ENCODE results near the gene SEZ6L. TPM values are rescaled to one million over a fixed set of nuclear protein-coding genes. Genes with fewer than 3 reads are reported as not detected.

Gene SEZ6L
- polyA plus RNA-seq, 2 of the 4 experiments (the other 2 are of a cell fraction), result not detected

- no peak for TF ChIP-seq HOXB5 (CRISPR knock-in tag; IDR thresholded peaks at IDR 0.05)
These were observed 133.5 kb downstream of the SEZ6L start (continued) for GRCh38 chr22:26302726-26303125.

GRCh38 chr22:26303475-26303874 lies 134.2 kb downstream of the SEZ6L start:
- WGBS (ENCODE audit: missing lambda C conversion rate), result 0% methylated on average over 4 of the region's 4 CpGs
- TF ChIP-seq SMC3 (IDR thresholded peaks at IDR 0.05), result no peak
- TF ChIP-seq JUN (IDR thresholded peaks at IDR 0.05), result no peak
- no peak for TF ChIP-seq NR3C1 (IDR thresholded peaks at IDR 0.05)
- no peak for TF ChIP-seq EHF (CRISPR knock-in tag; IDR thresholded peaks at IDR 0.05)
- TF ChIP-seq CHD2 (IDR thresholded peaks at IDR 0.05; ENCODE audit: low read length, partially characterized antibody), result no peak
- TF ChIP-seq HDAC2 (IDR thresholded peaks at IDR 0.05), result no peak
- no peak for TF ChIP-seq HEYL (CRISPR knock-in tag; IDR thresholded peaks at IDR 0.05)
- no peak for TF ChIP-seq HOXB13 (CRISPR knock-in tag; IDR thresholded peaks at IDR 0.05; ENCODE audit: low read depth)
- TF ChIP-seq ZNF302 (CRISPR knock-in tag; IDR thresholded peaks at IDR 0.05), result no peak
- TF ChIP-seq PHF8 (IDR thresholded peaks at IDR 0.05; ENCODE audit: borderline replicate concordance, low read depth), result no peak
- TF ChIP-seq ZFP36 (IDR thresholded peaks at IDR 0.05; ENCODE audit: borderline replicate concordance, partially characterized antibody), result no peak
- TF ChIP-seq JUNB (IDR thresholded peaks at IDR 0.05), result no peak
- no peak for TF ChIP-seq BCL3 (IDR thresholded peaks at IDR 0.05)
- TF ChIP-seq, protein P1, sequence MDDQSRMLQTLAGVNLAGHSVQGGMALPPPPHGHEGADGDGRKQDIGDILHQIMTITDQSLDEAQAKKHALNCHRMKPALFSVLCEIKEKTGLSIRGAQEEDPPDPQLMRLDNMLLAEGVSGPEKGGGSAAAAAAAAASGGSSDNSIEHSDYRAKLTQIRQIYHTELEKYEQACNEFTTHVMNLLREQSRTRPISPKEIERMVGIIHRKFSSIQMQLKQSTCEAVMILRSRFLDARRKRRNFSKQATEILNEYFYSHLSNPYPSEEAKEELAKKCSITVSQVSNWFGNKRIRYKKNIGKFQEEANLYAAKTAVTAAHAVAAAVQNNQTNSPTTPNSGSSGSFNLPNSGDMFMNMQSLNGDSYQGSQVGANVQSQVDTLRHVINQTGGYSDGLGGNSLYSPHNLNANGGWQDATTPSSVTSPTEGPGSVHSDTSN (IDR thresholded peaks at IDR 0.05), result no peak
- TF ChIP-seq MAFK (IDR thresholded peaks at IDR 0.05; ENCODE audit: partially characterized antibody), result no peak
- TF ChIP-seq, protein P2, sequence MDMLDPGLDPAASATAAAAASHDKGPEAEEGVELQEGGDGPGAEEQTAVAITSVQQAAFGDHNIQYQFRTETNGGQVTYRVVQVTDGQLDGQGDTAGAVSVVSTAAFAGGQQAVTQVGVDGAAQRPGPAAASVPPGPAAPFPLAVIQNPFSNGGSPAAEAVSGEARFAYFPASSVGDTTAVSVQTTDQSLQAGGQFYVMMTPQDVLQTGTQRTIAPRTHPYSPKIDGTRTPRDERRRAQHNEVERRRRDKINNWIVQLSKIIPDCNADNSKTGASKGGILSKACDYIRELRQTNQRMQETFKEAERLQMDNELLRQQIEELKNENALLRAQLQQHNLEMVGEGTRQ (IDR thresholded peaks at IDR 0.05), result no peak
- TF ChIP-seq HOXA7 (CRISPR knock-in tag; IDR thresholded peaks at IDR 0.05), result no peak
- H3K4me1 ChIP-seq, result no peaks in the 10 kb centered on the region
- DNase-seq (ENCODE audit: low read depth in 1 of 2, low spot score in 1 of 2) (no peak), ATAC-seq (no peak), FAIRE-seq (no peak)
- no peak overlapping the region for H3K27ac ChIP-seq
- POLR2A ChIA-PET, result no interaction called here
- H3K4me2 ChIP-seq, result no peak overlapping the region
- no peaks in the 10 kb centered on the region for H3K9me3 ChIP-seq
- no peak overlapping the region for H3K4me3 ChIP-seq
- CTCF ChIA-PET, result interaction anchor here (1.1 to 1.2 kb wide), 2 partner anchors 18 to 69 kb away, joined by 3 to 4 read pairs; no protein-coding TSS in a partner anchor

GRCh38 chr22:26304730-26305129 lies 135.5 kb downstream of the SEZ6L start:
- Histone ChIP-seq H3K4me2 (no peak overlapping the region), H3K4me1 (no peaks in the 10 kb centered on the region), H3K4me3 (no peak overlapping the region), H3K9me3 (no peaks in the 10 kb centered on the region), H3K27ac (no peak overlapping the region)
- POLR2A ChIA-PET, result no interaction called here
- ATAC-seq (no peak), DNase-seq (ENCODE audit: low read depth in 1 of 2, low spot score in 1 of 2) (no peak), FAIRE-seq (no peak)
- 11% methylated on average over 3 of the region's 3 CpGs for WGBS (ENCODE audit: missing lambda C conversion rate)
- CTCF ChIA-PET, result interaction anchor here (0.6 to 1.1 kb wide), 2 partner anchors 71 to 119 kb away, joined by 3 to 4 read pairs; no protein-coding TSS in a partner anchor
- no peak for TF ChIP-seq HDAC2 (IDR thresholded peaks at IDR 0.05)
- TF ChIP-seq POLR2AphosphoS2 (conservative IDR thresholded peaks at IDR 0.05; ENCODE audit: low read length), result no peak
- TF ChIP-seq, protein P2 (IDR thresholded peaks at IDR 0.05), result no peak
- TF ChIP-seq, protein P3, sequence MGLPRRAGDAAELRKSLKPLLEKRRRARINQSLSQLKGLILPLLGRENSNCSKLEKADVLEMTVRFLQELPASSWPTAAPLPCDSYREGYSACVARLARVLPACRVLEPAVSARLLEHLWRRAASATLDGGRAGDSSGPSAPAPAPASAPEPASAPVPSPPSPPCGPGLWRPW (IDR thresholded peaks at IDR 0.05), result no peak

Data from A549 (cell line).